GM13977 (cell line): ENCODE data around the gene CYSLTR2.

Source experiments
- DNase-seq: peaks from one replicate; pipeline ENCODE4 v3.0.0; 2012; ENCODE audit warnings: low spot score
- in situ Hi-C: fragments of 300-500 bp; cut with MboI; formaldehyde crosslinking; loops from one replicate; pipeline ENCODE4 v1.12.0; 2022; ENCODE audit warnings: low sequenced_read_pairs, low pct_unique_long_range_greater_than_20kb, mixed read lengths, inconsistent platforms; ENCODE audit not compliant: unreplicated experiment
- TF ChIP-seq, protein P1 (sequence below): IDR thresholded peaks from 2 replicates; pipeline ENCODE4 v1.5.1; 2012; ENCODE audit warnings: mild to moderate bottlenecking, control low read depth; ENCODE audit not compliant: insufficient read depth; ENCODE audit errors: extremely low read depth, missing control alignments

CYSLTR2 gene

DNA sequence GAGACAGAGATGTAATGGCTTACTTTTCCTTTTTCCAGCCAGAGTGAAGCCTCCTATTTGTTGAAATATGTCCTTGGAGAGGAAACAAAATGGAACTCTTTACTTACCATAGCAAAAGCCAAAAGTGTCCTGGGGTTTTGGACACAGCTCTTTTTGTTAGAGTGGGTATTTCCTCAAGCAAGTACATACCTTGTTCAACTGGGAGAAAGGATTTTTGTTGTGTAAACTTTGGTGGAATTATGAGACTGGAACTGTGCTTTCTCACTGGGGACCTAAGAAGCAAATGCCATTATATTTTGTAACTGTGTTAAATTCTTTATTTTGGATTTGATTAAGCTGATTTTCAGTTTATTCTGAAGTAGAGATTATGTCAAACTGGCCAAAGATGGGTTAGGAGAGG, 58.4 kb downstream of the CYSLTR2 start:
- DNase-seq = no peak
- in situ Hi-C loops = no loop called here
- TF ChIP-seq, protein P1, sequence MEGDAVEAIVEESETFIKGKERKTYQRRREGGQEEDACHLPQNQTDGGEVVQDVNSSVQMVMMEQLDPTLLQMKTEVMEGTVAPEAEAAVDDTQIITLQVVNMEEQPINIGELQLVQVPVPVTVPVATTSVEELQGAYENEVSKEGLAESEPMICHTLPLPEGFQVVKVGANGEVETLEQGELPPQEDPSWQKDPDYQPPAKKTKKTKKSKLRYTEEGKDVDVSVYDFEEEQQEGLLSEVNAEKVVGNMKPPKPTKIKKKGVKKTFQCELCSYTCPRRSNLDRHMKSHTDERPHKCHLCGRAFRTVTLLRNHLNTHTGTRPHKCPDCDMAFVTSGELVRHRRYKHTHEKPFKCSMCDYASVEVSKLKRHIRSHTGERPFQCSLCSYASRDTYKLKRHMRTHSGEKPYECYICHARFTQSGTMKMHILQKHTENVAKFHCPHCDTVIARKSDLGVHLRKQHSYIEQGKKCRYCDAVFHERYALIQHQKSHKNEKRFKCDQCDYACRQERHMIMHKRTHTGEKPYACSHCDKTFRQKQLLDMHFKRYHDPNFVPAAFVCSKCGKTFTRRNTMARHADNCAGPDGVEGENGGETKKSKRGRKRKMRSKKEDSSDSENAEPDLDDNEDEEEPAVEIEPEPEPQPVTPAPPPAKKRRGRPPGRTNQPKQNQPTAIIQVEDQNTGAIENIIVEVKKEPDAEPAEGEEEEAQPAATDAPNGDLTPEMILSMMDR = no peak

DNA sequence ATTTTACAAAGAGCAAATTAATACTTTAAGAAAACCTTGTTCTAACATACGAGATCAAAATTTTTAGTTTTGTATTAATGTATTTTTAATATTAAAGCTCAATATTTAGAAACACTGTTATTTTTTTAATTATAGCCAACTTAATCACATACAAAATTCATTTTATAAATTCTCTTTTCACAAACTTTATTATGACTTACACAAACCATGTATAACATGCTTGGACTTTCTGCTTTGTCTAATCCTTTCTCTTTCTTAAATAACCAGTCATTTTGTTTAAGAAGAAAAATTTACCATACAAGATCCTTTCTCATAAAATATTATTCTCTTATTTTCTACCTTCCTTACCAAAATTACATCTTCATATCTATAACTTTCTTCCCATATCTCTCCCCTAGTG, 62.2 kb downstream of the CYSLTR2 start:
- in situ Hi-C loops = no loop called here
- no peak for DNase-seq
- TF ChIP-seq, protein P1 = no peak

DNA sequence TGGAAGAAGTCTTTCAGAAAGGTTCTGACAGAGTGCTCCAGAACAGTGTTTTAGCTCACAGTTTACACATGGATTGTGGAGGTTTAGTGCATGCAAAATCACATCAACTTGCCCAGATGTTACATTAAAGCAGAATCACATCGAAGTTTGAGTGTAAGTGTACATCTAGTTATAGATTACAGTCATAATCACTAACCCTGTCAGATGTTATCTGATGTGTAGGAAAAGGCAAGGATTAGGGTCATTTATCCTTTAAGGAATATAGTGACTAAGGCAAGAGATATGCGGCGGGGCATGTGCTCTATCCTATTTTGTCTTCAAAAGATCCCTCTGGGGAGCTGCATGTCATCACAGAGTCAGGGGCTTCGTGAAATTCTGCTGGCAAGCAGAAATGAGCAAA, 66.9 kb downstream of the CYSLTR2 start:
- TF ChIP-seq, protein P1 = no peak
- DNase-seq = no peak
- in situ Hi-C loops = no loop called here

DNA sequence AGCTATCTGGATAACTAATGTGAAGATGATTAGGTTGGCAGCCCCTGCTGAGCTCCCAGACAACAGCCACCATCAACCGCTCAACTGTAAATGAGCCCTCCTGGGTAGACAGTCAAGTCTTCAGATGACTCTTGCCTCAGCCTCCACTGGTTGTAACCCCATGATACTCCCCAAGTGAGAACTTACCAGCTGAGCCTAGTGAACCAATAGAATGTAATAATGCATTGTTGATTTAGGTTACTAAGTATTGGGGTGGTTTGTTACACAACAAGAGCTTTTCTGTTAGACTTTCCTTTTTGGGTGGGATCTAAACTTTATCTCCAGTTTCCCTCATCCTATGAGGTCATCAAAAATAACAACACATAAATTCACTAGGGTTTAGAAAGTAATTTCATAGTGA, 69.4 kb downstream of the CYSLTR2 start:
- in situ Hi-C loops = no loop called here
- TF ChIP-seq, protein P1 = no peak
- DNase-seq = no peak

DNA sequence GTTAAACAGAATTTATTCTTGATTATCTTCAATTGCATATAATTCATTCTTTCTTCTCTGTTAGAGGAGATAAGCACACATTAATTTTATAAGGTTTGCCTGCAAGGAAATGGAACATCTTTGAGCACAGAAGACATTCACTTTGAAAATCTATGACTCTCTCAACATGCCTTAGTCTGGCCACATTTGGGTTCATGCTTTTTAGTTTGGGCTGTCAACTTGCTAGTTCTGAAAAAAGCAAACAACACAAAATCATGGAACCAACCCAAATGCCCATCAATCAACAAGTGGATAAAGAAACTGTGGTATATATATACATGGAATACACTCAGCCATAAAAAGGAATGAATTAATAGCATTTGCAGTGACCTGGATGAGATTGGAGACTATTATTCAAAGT, 71.5 kb downstream of the CYSLTR2 start:
- in situ Hi-C loops = no loop called here
- DNase-seq = no peak
- TF ChIP-seq, protein P1 = no peak

DNA sequence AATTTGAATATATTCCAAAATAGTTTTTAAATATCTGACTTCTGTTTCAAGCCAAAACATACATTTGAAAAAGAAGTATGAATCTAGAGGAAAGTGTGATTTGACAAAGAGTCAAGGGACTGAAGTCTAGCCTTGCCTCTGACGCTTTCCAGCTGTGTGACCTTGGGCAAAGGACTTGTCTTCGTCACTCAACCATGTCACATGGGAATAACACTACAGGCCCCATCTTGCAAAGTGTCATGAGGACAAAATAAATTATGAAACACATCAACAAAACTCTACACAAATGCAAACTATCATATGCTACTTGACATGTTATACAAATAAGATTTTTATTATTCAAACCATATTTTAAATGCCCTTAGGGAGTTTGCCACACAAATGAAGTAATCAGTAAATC, 73.0 kb downstream of the CYSLTR2 start:
- in situ Hi-C loops = no loop called here
- DNase-seq = no peak
- TF ChIP-seq, protein P1 = no peak
